Osteocyte (in vitro differentiated cells): Measurements from ENCODE around the gene PDZRN3. TPM values are rescaled to one million over a fixed set of nuclear protein-coding genes. Genes with fewer than 3 reads are reported as not detected.

ENCODE experiments used
- DNase-seq: peaks from one replicate; pipeline ENCODE4 v3.0.0; 2021; ENCODE audit warnings: mixed read lengths; ENCODE audit not compliant: unreplicated experiment; ENCODE audit errors: extremely low spot score
- H3K27ac Mint-ChIP-seq: one replicate; pipeline ENCODE4 v1.8.0; 2021; ENCODE audit warnings: mild to moderate bottlenecking, mixed read lengths; ENCODE audit not compliant: unreplicated experiment
- H3K27me3 Mint-ChIP-seq: one replicate; pipeline ENCODE4 v1.8.0; 2021; ENCODE audit warnings: mixed read lengths; ENCODE audit not compliant: unreplicated experiment
- H3K36me3 Mint-ChIP-seq: one replicate; pipeline ENCODE4 v1.8.0; 2021; ENCODE audit warnings: mixed read lengths; ENCODE audit not compliant: unreplicated experiment
- H3K4me1 Mint-ChIP-seq: one replicate; pipeline ENCODE4 v1.8.0; 2021; ENCODE audit warnings: mixed read lengths; ENCODE audit not compliant: unreplicated experiment
- H3K4me3 Mint-ChIP-seq: one replicate; pipeline ENCODE4 v1.8.0; 2021; ENCODE audit warnings: mild to moderate bottlenecking, moderate library complexity, mixed read lengths; ENCODE audit not compliant: unreplicated experiment
- H3K9me3 Mint-ChIP-seq: one replicate; pipeline ENCODE4 v1.8.0; 2021; ENCODE audit warnings: mixed read lengths; ENCODE audit not compliant: unreplicated experiment
- CTCF ChIP-seq: fragments of 200-600 bp; sonication (generic); IDR thresholded peaks from 2 replicates; pipeline ENCODE4 v1.5.0; 2021; ENCODE audit warnings: antibody characterized with exemption, mild to moderate bottlenecking, moderate library complexity
- total RNA-seq: library from RNA; stranded (reverse); gene quantifications from 2 replicates; pipeline ENCODE4 v1.2.1, GENCODE V29; 2021

Gene PDZRN3
- total RNA-seq, 1 donor from 2014 or later = 34.1 TPM

GRCh38 chr3:73401059-73401458, 223.7 kb downstream of the PDZRN3 start:
- no peak for DNase-seq
- H3K9me3 Mint-ChIP-seq = no peaks in the 10 kb centered on the region
- H3K27ac Mint-ChIP-seq = no peak overlapping the region
- no peak for TF ChIP-seq CTCF
- no peak overlapping the region for H3K4me3 Mint-ChIP-seq
- peaks cover 39% of the 10 kb centered on the region for H3K36me3 Mint-ChIP-seq
- peaks cover 7% of the 10 kb centered on the region for H3K4me1 Mint-ChIP-seq
- H3K27me3 Mint-ChIP-seq = no peaks in the 10 kb centered on the region

GRCh38 chr3:73399666-73400253, 225.0 kb downstream of the PDZRN3 start:
- H3K4me1 Mint-ChIP-seq = peaks cover 5% of the 10 kb centered on the region
- no peak overlapping the region for H3K4me3 Mint-ChIP-seq
- peaks cover 39% of the 10 kb centered on the region for H3K36me3 Mint-ChIP-seq
- no peak overlapping the region for H3K27ac Mint-ChIP-seq
- H3K27me3 Mint-ChIP-seq = no peaks in the 10 kb centered on the region
- no peaks in the 10 kb centered on the region for H3K9me3 Mint-ChIP-seq
- no peak for DNase-seq
- TF ChIP-seq CTCF = no peak

- no peak for TF ChIP-seq CTCF
- H3K4me3 Mint-ChIP-seq = no peak overlapping the region
- no peaks in the 10 kb centered on the region for H3K27me3 Mint-ChIP-seq
- no peak overlapping the region for H3K27ac Mint-ChIP-seq
- no peaks in the 10 kb centered on the region for H3K4me1 Mint-ChIP-seq
- no peak for DNase-seq
- H3K9me3 Mint-ChIP-seq = no peaks in the 10 kb centered on the region
- peaks cover 41% of the 10 kb centered on the region for H3K36me3 Mint-ChIP-seq
These were observed 225.6 kb downstream of the PDZRN3 start for GRCh38 chr3:73399106-73399505.

- no peak for TF ChIP-seq CTCF
These were observed 226.7 kb downstream of the PDZRN3 start for GRCh38 chr3:73398084-73398483.

GRCh38 chr3:73394240-73394639, 230.5 kb downstream of the PDZRN3 start:
- H3K27me3 Mint-ChIP-seq = no peaks in the 10 kb centered on the region
- no peaks in the 10 kb centered on the region for H3K9me3 Mint-ChIP-seq
- peaks cover 47% of the 10 kb centered on the region for H3K36me3 Mint-ChIP-seq
- no peaks in the 10 kb centered on the region for H3K4me1 Mint-ChIP-seq
- TF ChIP-seq CTCF = no peak
- no peak overlapping the region for H3K4me3 Mint-ChIP-seq
- DNase-seq = no peak
- no peak overlapping the region for H3K27ac Mint-ChIP-seq

More at GRCh38 chr3:73398084-73398483, 226.7 kb downstream of the PDZRN3 start:
- Mint-ChIP-seq H3K27ac (no peak overlapping the region), H3K4me3 (no peak overlapping the region), H3K9me3 (no peaks in the 10 kb centered on the region), H3K27me3 (no peaks in the 10 kb centered on the region), H3K36me3 (peaks cover 41% of the 10 kb centered on the region), H3K4me1 (no peaks in the 10 kb centered on the region)
- no peak for DNase-seq
